IPS-18a (cell line): ENCODE data around the gene ZRANB3.
"Not testable (repeated sequence)": the region's sequence is repeated elsewhere in the genome, so short reads cannot be mapped to it uniquely, and the experiment has no call there.

Source experiments
- H3K27ac ChIP-seq: one replicate; pipeline ENCODE4 v1.5.1; 2013; ENCODE audit warnings: low read length
- H3K27me3 ChIP-seq: one replicate; pipeline ENCODE4 v1.6.1; 2013; ENCODE audit warnings: mild to moderate bottlenecking, low read length; ENCODE audit not compliant: control insufficient read depth, insufficient read depth
- H3K36me3 ChIP-seq: one replicate; pipeline ENCODE4 v1.6.1; 2013; ENCODE audit warnings: low read depth, low read length; ENCODE audit not compliant: control insufficient read depth
- H3K4me1 ChIP-seq: one replicate; pipeline ENCODE4 v1.6.1; 2013; ENCODE audit warnings: low read depth, low read length; ENCODE audit not compliant: control insufficient read depth
- H3K4me3 ChIP-seq: one replicate; pipeline ENCODE4 v1.5.1; 2013; ENCODE audit warnings: low read length
- H3K9ac ChIP-seq: one replicate; pipeline ENCODE4 v1.6.1; 2013; ENCODE audit warnings: mild to moderate bottlenecking, low read length, moderate library complexity
- H3K9me3 ChIP-seq: one replicate; pipeline ENCODE4 v1.6.1; 2013; ENCODE audit warnings: low read depth, low read length; ENCODE audit not compliant: control insufficient read depth

ZRANB3 gene

GRCh38 chr2:135151615-135152014 lies 379.4 kb downstream of the ZRANB3 start:
- H3K9ac ChIP-seq, result no peak overlapping the region
- no peak overlapping the region for H3K27ac ChIP-seq
- H3K4me3 ChIP-seq, result no peak overlapping the region
- H3K27me3 ChIP-seq, result no peaks in the 10 kb centered on the region
- no peaks in the 10 kb centered on the region for H3K4me1 ChIP-seq
- peaks cover 46% of the 10 kb centered on the region for H3K36me3 ChIP-seq
- H3K9me3 ChIP-seq, result no peaks in the 10 kb centered on the region

GRCh38 chr2:135150725-135151124 lies 380.3 kb downstream of the ZRANB3 start:
- H3K4me3 ChIP-seq, result no peak overlapping the region
- no peaks in the 10 kb centered on the region for H3K4me1 ChIP-seq
- no peaks in the 10 kb centered on the region for H3K9me3 ChIP-seq
- H3K36me3 ChIP-seq, result peaks cover 43% of the 10 kb centered on the region
- no peak overlapping the region for H3K9ac ChIP-seq
- no peaks in the 10 kb centered on the region for H3K27me3 ChIP-seq
- no peak overlapping the region for H3K27ac ChIP-seq

GRCh38 chr2:135149251-135149650 lies 381.8 kb downstream of the ZRANB3 start:
- no peak overlapping the region for H3K27ac ChIP-seq
- no peaks in the 10 kb centered on the region for H3K4me1 ChIP-seq
- H3K9me3 ChIP-seq, result no peaks in the 10 kb centered on the region
- peaks cover 31% of the 10 kb centered on the region for H3K36me3 ChIP-seq
- no peaks in the 10 kb centered on the region for H3K27me3 ChIP-seq
- H3K4me3 ChIP-seq, result no peak overlapping the region
- H3K9ac ChIP-seq, result no peak overlapping the region

GRCh38 chr2:135144343-135144742 lies 386.7 kb downstream of the ZRANB3 start:
- H3K4me3 ChIP-seq, result no peak overlapping the region
- H3K9me3 ChIP-seq, result peaks cover 8% of the 10 kb centered on the region
- peaks cover 3% of the 10 kb centered on the region for H3K36me3 ChIP-seq
- no peaks in the 10 kb centered on the region for H3K27me3 ChIP-seq
- H3K9ac ChIP-seq, result no peak overlapping the region
- H3K27ac ChIP-seq, result no peak overlapping the region
- no peaks in the 10 kb centered on the region for H3K4me1 ChIP-seq

GRCh38 chr2:135142323-135142722 lies 388.7 kb downstream of the ZRANB3 start:
- Histone ChIP-seq H3K36me3 (peaks cover 10% of the 10 kb centered on the region), H3K9me3 (peaks cover 8% of the 10 kb centered on the region), H3K4me1 (no peaks in the 10 kb centered on the region), H3K27ac (no peak overlapping the region), H3K4me3 (no peak overlapping the region), H3K9ac (no peak overlapping the region), H3K27me3 (no peaks in the 10 kb centered on the region)

GRCh38 chr2:135140606-135141005 lies 390.4 kb downstream of the ZRANB3 start:
- H3K9me3 ChIP-seq, result peaks cover 8% of the 10 kb centered on the region
- no peaks in the 10 kb centered on the region for H3K4me1 ChIP-seq
- peaks cover 21% of the 10 kb centered on the region for H3K36me3 ChIP-seq
- no peak overlapping the region for H3K27ac ChIP-seq
- H3K4me3 ChIP-seq, result no peak overlapping the region
- H3K27me3 ChIP-seq, result no peaks in the 10 kb centered on the region
- no peak overlapping the region for H3K9ac ChIP-seq

- no peak overlapping the region for H3K27ac ChIP-seq
- H3K9me3 ChIP-seq, result no peaks in the 10 kb centered on the region
- no peaks in the 10 kb centered on the region for H3K27me3 ChIP-seq
- no peak overlapping the region for H3K4me3 ChIP-seq
- no peak overlapping the region for H3K9ac ChIP-seq
- H3K36me3 ChIP-seq, result peaks cover 45% of the 10 kb centered on the region
- no peaks in the 10 kb centered on the region for H3K4me1 ChIP-seq
Observed at GRCh38 chr2:135132314-135132713, 398.7 kb downstream of the ZRANB3 start.

GRCh38 chr2:135130751-135131150 lies 400.3 kb downstream of the ZRANB3 start:
- no peaks in the 10 kb centered on the region for H3K27me3 ChIP-seq
- no peak overlapping the region for H3K9ac ChIP-seq
- peaks cover 43% of the 10 kb centered on the region for H3K36me3 ChIP-seq
- no peak overlapping the region for H3K27ac ChIP-seq
- H3K9me3 ChIP-seq, result no peaks in the 10 kb centered on the region
- H3K4me1 ChIP-seq, result no peaks in the 10 kb centered on the region
- no peak overlapping the region for H3K4me3 ChIP-seq

GRCh38 chr2:135125940-135126339 lies 405.1 kb downstream of the ZRANB3 start:
- no peaks in the 10 kb centered on the region for H3K4me1 ChIP-seq
- H3K27ac ChIP-seq, result no peak overlapping the region
- H3K36me3 ChIP-seq, result peaks cover 32% of the 10 kb centered on the region
- H3K9ac ChIP-seq, result no peak overlapping the region
- H3K9me3 ChIP-seq, result no peaks in the 10 kb centered on the region
- no peak overlapping the region for H3K4me3 ChIP-seq
- no peaks in the 10 kb centered on the region for H3K27me3 ChIP-seq

GRCh38 chr2:135124924-135125886 lies 405.8 kb downstream of the ZRANB3 start:
- Histone ChIP-seq H3K9ac (no peak overlapping the region), H3K27me3 (no peaks in the 10 kb centered on the region), H3K9me3 (no peaks in the 10 kb centered on the region), H3K4me3 (no peak overlapping the region), H3K27ac (no peak overlapping the region), H3K36me3 (peaks cover 35% of the 10 kb centered on the region), H3K4me1 (no peaks in the 10 kb centered on the region)

GRCh38 chr2:135121658-135122039 lies 409.4 kb downstream of the ZRANB3 start:
- H3K4me3 ChIP-seq, H3K27me3 ChIP-seq, H3K4me1 ChIP-seq, H3K9me3 ChIP-seq, H3K27ac ChIP-seq, H3K9ac ChIP-seq: not testable (repeated sequence)
- H3K36me3 ChIP-seq, result peaks cover 22% of the 10 kb centered on the region
